ENCODE data around the gene DYNC2H1.

Gene DYNC2H1

GRCh38 chr11:103488579-103488978 lies 379.4 kb downstream of the DYNC2H1 start:
- no peak for DNase-seq (ENCODE audit: low read depth)
- no peak for TF ChIP-seq CTCF (IDR thresholded peaks at IDR 0.05; ENCODE audit: control insufficient read depth, extremely low read depth, insufficient read depth)
- H3K4me3 ChIP-seq (ENCODE audit: low read depth, low read length) = no peak overlapping the region

- no peak overlapping the region for H3K4me3 ChIP-seq (ENCODE audit: low read depth, low read length)
- DNase-seq (ENCODE audit: low read depth) = no peak
- no peak for TF ChIP-seq CTCF (IDR thresholded peaks at IDR 0.05; ENCODE audit: control insufficient read depth, extremely low read depth, insufficient read depth)
Measured at GRCh38 chr11:103491777-103492176, 382.6 kb downstream of the DYNC2H1 start.

GRCh38 chr11:103494491-103494890 lies 385.3 kb downstream of the DYNC2H1 start:
- TF ChIP-seq CTCF (IDR thresholded peaks at IDR 0.05; ENCODE audit: control insufficient read depth, extremely low read depth, insufficient read depth) = no peak
- H3K4me3 ChIP-seq (ENCODE audit: low read depth, low read length) = no peak overlapping the region
- DNase-seq (ENCODE audit: low read depth) = no peak

- no peak for TF ChIP-seq CTCF (IDR thresholded peaks at IDR 0.05; ENCODE audit: control insufficient read depth, extremely low read depth, insufficient read depth)
- DNase-seq (ENCODE audit: low read depth) = no peak
- H3K4me3 ChIP-seq (ENCODE audit: low read depth, low read length) = no peak overlapping the region
Measured at GRCh38 chr11:103497268-103497667, 388.0 kb downstream of the DYNC2H1 start.

GRCh38 chr11:103499710-103500340 lies 390.6 kb downstream of the DYNC2H1 start:
- H3K4me3 ChIP-seq (ENCODE audit: low read depth, low read length) = no peak overlapping the region
- DNase-seq (ENCODE audit: low read depth) = no peak
- no peak for TF ChIP-seq CTCF (IDR thresholded peaks at IDR 0.05; ENCODE audit: control insufficient read depth, extremely low read depth, insufficient read depth)

- TF ChIP-seq CTCF (IDR thresholded peaks at IDR 0.05; ENCODE audit: control insufficient read depth, extremely low read depth, insufficient read depth) = no peak
- no peak overlapping the region for H3K4me3 ChIP-seq (ENCODE audit: low read depth, low read length)
- DNase-seq (ENCODE audit: low read depth) = no peak
Measured at GRCh38 chr11:103515283-103515682, 406.1 kb downstream of the DYNC2H1 start.

GRCh38 chr11:103520792-103521191 lies 411.6 kb downstream of the DYNC2H1 start:
- no peak for TF ChIP-seq CTCF (IDR thresholded peaks at IDR 0.05; ENCODE audit: control insufficient read depth, extremely low read depth, insufficient read depth)
- H3K4me3 ChIP-seq (ENCODE audit: low read depth, low read length) = no peak overlapping the region
- DNase-seq (ENCODE audit: low read depth) = no peak

Data from LNCaP clone FGC (cell line).